Activated CD4-positive, alpha-beta T cell treated with anti-CD3 and anti-CD28 coated beads for 48 hours (primary cell): Measurements from ENCODE around the gene GRM4.

ENCODE experiments used
- DNase-seq: peaks from one replicate; pipeline ENCODE4 v3.0.0-alpha.2; 2020

Gene GRM4

GRCh38 chr6:34039943-34040342 is 105.9 kb downstream of the GRM4 start:
- no peak for DNase-seq

DNA sequence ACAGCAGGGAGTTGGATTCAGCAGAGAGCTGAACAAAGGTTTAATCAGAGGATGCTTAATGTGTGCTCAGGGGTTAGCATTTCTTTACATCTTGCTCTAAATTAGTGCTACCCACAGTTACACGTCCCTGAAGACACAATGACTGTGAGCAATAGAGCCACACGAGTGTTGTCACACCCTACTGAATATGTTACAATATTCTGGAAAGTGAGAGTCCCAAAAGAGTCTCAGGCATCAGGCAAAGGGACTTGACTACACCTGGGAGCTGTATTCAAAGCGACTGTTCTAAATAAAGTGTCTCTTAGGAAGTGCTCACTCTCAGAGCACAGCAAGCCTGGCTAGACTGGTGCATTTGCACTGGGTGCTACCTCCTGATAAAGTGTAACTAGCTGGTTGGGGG is 108.7 kb downstream of the GRM4 start:
- no peak for DNase-seq

DNA sequence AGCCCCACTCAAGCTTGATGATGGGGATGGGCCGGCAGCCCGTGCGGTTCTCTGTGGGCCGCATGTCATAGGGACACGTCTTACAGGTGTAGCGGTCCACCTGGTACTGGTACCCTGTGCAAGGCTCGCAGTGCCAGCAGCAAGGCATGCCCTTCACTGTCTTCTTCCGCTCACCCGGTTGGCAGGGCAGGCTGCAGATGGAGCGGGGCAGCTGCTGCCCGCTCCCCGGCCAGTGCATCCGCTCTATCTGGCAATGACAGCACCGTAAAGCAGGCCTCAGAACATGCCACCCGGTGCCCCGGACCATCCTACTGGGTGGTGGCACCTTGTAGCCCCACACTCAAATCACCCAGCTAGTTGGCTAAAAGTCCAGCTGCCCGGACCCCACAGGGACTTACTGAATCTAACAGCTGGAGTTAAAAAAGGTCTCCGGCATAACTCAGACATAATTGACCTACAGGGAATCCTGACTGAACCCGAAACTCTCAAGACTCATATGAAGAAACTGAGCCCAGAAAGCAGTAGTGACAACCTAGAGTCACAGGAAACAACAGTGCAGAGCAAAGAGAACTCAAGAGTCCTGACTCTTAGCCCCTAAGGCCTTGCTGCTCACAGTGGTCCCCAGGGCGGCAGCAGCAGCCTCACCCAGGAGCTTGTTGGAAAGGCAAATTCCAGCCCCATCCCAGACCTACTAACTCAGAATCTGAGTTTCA is 109.4 kb downstream of the GRM4 start:
- DNase-seq, result no peak

DNA sequence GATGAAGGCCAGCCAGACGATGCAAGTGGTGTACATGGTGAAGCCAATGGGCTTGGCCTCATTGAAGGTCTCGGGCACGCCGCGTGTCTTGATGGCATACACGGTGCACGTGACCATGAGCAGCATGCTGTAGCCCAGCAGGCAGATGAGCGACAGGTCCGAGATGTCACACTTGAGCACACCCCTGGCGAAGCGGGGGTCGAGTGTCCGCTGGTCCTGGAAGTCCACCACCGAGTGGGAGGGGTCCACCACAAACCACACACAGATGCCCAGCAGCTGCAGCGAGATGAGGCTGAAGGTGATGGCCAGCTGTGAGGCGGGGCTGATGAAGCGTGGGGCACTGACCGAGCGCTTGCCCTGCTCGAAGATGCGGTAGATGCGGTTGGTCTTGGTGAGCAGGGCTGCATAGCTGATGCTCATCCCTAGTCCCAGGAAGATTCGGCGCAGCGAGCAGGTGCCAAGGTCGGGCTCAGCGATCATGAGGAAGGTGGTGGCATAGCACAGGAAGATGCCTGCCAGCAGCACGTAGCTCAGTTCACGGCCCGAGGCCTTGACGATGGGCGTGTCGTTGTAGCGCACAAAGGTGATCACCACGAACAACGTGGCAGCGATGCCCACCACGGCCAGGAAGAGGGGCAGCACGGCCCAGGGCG is 110.1 kb downstream of the GRM4 start:
- no peak for DNase-seq

DNA sequence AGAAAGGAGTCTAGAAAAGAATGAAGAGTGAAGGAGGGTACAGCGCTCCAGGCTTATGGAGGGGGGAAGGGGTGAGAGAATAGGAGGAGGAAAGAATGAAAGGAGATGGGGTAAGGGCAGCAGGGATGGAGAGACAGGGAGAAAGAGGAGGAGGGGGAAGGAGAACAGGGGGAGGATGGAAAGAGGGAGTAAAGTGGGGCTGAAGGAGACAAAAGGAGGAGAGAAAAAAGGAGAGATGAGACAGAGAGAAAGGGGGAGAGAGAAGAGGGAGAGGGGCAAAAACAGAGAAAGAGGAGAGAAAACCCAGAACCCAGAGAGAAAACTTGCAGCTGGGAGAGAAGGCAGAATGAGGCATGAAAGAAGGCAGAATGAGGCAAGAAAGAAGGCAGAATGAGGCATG is 110.7 kb downstream of the GRM4 start:
- no peak for DNase-seq

- DNase-seq, result no peak
Observed at GRCh38 chr6:34032856-34033255, 113.0 kb downstream of the GRM4 start.

DNA sequence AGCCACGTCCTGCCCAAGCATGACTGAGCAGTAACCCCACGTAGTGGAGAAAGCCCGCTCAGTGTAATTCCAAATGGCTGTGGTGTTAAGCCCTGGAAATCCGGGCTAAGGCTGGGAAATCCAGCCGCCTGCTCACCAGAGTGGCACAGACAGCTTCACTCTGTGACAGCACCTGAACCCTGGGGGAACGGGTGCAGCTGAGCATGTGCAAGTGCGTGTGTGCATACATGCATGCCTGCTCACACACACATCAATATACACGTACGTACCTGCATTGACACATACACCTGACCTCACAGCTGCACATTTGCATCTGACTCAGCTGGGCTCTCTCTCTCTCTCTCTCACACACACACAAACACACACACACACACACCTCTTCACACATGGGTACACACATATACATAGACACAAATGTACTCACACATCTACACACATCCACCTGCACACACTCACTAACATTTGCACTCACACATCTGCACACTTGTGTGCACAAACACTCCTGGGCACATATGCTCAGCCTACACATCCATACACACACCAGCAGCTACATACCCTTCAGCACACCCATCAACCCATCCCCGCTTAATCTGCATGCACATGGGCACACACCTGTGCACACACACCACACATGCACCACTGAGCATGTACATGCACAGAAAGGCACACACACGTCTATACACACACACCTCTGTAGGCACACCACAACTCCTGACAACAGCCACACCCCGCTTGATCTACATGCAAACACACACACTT is 114.1 kb downstream of the GRM4 start:
- no peak for DNase-seq

DNA sequence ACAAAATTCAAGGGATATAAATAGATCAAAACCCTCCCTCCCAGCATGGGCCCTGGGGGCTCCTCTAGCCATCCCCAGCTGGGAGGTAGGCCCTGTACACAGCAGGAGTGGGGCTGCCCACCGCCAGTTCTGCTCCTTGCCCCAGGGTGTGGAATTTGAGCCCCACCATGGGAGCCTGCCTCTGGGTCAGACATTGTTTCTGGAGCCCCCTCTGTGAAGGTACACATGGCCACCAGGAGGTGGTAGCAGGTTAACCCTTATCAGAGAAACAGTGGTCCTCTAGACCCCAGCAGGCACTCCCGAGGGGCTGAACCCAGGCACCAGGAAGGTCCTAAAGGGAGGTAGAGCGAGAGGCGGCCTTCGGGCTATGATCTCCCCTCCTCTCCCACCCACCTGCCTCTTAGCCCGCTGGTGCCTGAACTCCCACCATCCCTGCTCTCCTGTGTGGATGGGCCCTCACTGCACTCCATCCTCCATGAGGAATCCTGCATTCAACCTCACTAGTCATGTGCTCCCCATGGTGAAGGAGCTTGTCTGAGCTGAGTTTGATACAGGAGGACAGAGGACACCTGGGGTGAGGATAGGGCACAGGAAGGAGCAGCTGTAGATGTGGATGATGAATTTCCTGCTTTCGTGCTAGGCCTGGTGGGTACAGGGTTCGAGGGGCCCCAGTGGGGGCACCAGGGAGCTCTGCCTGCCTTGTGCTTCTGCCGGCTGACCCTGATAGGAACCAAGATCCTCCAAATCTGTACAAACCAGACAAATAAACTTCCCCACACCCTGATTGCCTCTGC is 114.9 kb downstream of the GRM4 start:
- no peak for DNase-seq

DNA sequence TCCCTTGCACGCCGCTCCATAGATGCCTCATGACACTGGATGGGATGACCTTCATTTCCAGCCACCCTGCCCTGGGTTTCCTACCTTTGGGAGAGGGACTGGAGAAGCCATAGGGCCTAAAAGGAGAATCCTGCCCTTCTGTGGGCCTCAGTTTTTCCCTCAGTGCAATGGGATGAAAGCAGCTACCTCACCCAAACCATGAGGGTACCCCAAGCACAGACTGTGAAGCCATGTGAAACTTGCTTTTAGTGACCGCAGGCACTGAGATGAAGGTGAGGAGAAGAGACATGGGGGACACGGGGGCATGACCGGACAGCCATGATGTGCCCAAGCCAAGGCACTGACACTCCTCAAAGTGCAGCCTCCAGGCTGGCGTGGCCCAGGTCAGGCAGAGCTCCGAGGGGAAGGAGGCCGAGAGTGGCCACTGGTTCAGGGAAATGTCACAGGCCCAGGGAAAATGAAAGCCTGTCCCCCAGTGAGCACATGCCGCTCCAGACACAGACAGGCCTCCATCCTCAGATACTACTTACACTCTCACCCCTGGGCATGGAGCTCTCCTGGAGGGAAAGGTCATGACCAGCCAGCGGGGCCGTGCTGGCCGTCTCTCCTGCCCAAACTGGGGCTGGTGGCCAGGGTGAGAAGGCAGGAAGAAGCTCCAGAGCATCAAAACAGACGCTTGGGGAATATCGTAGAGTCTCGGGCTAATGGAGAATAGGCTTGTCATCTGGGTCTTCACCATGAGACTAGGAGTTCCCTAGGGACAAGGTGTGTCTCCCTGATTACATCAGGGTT is 116.2 kb downstream of the GRM4 start:
- no peak for DNase-seq

- no peak for DNase-seq
Observed at GRCh38 chr6:34028691-34029360, 117.1 kb downstream of the GRM4 start.

GRCh38 chr6:34027939-34028441 is 117.9 kb downstream of the GRM4 start:
- DNase-seq, result no peak

DNA sequence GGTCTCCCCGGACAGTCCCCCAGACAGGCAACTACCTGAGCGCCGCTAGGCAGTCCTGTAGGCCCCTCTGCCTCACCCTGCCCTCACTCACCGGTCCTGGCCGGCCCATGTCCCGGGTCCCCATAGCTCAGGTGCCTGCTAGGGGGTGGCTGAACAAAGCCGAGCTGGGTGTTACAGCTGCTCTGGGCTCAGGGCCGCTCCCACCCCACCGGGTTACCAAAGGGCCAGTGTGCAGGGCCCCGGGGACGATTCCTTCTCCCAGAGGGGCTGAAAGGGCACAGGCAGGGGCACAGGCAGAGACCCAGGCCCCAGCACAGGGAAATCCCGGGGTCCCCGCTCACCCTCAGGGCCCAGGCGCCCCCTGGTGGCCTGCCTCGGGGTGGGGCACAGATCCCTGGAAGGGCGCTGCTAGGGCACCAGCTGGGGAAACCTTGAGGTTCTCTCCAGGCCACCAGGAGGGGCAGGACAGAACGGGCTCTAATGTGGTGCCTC is 118.4 kb downstream of the GRM4 start:
- peak; percentile 76 for DNase-seq

- DNase-seq, result no peak
Observed at GRCh38 chr6:34025861-34026260, 120.0 kb downstream of the GRM4 start.

GRCh38 chr6:34025112-34025807 is 120.6 kb downstream of the GRM4 start:
- no peak for DNase-seq

DNA sequence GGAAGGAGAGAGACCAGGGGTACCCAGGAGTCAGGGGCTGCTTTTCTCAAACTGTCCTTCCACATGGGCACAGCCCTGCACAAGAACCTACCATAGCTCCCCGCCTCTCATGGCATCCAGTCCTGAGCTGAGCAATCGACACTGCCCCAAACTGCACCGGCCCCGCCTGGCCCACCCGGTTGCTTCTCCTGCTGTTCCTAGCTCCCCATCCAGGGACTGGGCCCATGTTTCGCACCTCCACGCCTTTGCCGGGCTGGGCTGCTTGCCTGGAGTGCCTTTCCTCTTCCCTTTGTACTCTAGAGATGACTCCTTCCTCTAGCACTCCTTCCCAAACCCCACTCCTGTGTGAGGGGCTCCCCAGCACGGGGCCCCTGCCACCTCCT is 123.0 kb downstream of the GRM4 start:
- no peak for DNase-seq

DNA sequence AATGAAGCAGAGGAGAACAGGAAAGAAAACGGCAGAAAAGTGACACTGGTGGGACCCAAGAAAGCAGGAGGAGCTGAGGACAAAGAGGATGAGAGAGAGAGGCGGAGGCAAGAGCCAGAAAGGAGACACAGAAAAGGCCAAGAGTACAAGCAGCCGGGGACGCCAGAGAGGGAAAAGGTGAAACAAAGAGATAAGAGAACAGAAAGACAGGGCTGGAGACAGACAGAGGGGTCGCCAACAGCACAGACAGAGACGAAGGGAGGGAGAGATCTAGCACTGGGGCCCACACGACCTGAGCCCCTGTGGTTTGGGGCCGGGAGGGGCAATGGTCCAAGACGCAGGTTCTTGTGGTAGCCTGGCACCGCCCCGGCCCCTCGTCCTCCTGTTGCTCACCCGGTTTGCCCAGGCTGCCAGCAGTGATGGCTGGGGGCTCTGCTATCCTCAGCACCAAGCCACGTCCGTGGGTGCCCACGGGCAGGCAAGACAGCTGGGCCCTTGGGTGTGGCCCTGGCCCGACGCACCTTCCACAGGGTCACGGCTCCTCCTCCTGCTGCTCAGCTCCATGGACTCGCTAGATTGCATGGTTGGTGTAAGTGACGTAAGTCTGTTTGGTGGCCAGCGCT is 123.5 kb downstream of the GRM4 start:
- DNase-seq, result no peak

GRCh38 chr6:34021554-34022190 is 124.2 kb downstream of the GRM4 start:
- DNase-seq, result no peak

DNA sequence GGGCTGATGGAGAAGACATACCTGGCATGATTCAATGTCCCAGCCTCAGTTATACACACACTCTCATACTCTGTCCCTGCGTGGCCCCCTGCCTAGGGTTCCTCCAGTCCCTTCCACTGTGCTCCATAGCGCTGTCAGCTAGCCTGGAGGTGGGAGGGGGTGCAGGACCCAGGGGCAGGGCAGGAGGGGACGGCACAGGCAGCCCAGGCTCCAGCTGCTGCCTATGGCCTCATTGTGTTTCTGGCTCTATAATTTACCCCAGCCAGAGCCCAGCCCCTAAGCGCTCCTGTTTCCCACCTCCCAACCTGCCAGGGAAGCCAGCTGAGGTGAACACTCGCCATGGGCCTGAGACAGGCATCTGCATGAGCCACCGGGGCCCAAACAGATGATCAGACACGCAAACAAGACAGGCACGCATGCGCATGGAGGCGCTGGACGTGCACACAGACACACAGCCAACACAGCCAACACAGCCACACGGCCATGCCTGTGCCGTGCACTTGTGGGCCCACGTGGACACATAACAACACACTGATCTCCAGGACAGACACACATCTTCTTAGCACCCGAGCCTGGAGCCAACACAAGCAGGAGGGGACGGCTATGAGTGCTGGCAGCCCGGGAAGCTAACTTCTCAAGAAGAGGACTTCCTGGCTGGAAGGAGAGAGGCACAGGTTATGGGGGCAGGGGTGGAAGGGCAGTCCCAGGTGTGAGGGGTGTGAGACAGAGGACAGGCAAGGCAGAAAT is 124.9 kb downstream of the GRM4 start:
- no peak for DNase-seq

GRCh38 chr6:34020278-34020677 is 125.6 kb downstream of the GRM4 start:
- DNase-seq, result no peak
